ENCODE results near the gene HDGFL2. TPM values are rescaled to one million over a fixed set of nuclear protein-coding genes. Genes with fewer than 3 reads are reported as not detected.

Gene HDGFL2
- total RNA-seq: 10 to 100 TPM; 24.6 to 28.1 TPM
- long read RNA-seq, donor 1, transcript HDGFL2-208 (16 exons, 2,281 nt): major isoform, 5 of 24 reads
- long read RNA-seq, donor 1, partial matches to known transcripts: 7 of 24 reads
- long read RNA-seq, donor 1, other reads (novel, unspliced or antisense): 9 of 24 reads
- long read RNA-seq, donor 2, partial matches to known transcripts: 8 of 13 reads
- long read RNA-seq, donor 2, other reads (novel, unspliced or antisense): 2 of 13 reads

GRCh38 chr19:4472174-4472974, at the start of gene HDGFL2:
TSS of gene HDGFL2 (plus strand) at chr19:4472297. CDS start at chr19:4472351, 54 bp downstream.
- DNase-seq (ENCODE audit: low spot score): no peak

GRCh38 chr19:4423416-4424126, 48.5 kb upstream of the HDGFL2 start:
- intact Hi-C loops (cut with DNase I): loop anchor here in 1 of 2 donors (5.0 kb wide), 1 partner anchor 1971 kb away; no protein-coding TSS in a partner anchor
- DNase-seq (ENCODE audit: low spot score): no peak

More at GRCh38 chr19:4472174-4472974, at the start of gene HDGFL2:
- intact Hi-C loops (cut with DNase I): no loop called here

- intact Hi-C loops (cut with DNase I): no loop called here
- no peak for DNase-seq (ENCODE audit: low spot score)
Measured at GRCh38 chr19:4425537-4425936, 46.6 kb upstream of the HDGFL2 start.

GRCh38 chr19:4428326-4428975, 43.6 kb upstream of the HDGFL2 start:
- no peak for DNase-seq (ENCODE audit: low spot score)
- intact Hi-C loops (cut with DNase I): no loop called here

GRCh38 chr19:4429256-4429655, 42.8 kb upstream of the HDGFL2 start:
- DNase-seq (ENCODE audit: low spot score): no peak
- intact Hi-C loops (cut with DNase I): no loop called here

GRCh38 chr19:4429771-4430171, 42.3 kb upstream of the HDGFL2 start:
- intact Hi-C loops (cut with DNase I): no loop called here
- no peak for DNase-seq (ENCODE audit: low spot score)

GRCh38 chr19:4430760-4431159, 41.3 kb upstream of the HDGFL2 start:
- intact Hi-C loops (cut with DNase I): no loop called here
- no peak for DNase-seq (ENCODE audit: low spot score)

GRCh38 chr19:4431296-4431695, 40.8 kb upstream of the HDGFL2 start:
- intact Hi-C loops (cut with DNase I): no loop called here
- no peak for DNase-seq (ENCODE audit: low spot score)

- intact Hi-C loops (cut with DNase I): no loop called here
- no peak for DNase-seq (ENCODE audit: low spot score)
Measured at GRCh38 chr19:4431808-4432674, 40.1 kb upstream of the HDGFL2 start.

GRCh38 chr19:4432918-4433506, 39.1 kb upstream of the HDGFL2 start:
- intact Hi-C loops (cut with DNase I): no loop called here
- no peak for DNase-seq (ENCODE audit: low spot score)

GRCh38 chr19:4434391-4434790, 37.7 kb upstream of the HDGFL2 start:
- no peak for DNase-seq (ENCODE audit: low spot score)
- intact Hi-C loops (cut with DNase I): no loop called here

- DNase-seq (ENCODE audit: low spot score): no peak
- intact Hi-C loops (cut with DNase I): no loop called here
Measured at GRCh38 chr19:4436231-4436630, 35.9 kb upstream of the HDGFL2 start.

- intact Hi-C loops (cut with DNase I): no loop called here
- no peak for DNase-seq (ENCODE audit: low spot score)
Measured at GRCh38 chr19:4437103-4437502, 35.0 kb upstream of the HDGFL2 start.

- intact Hi-C loops (cut with DNase I): no loop called here
- no peak for DNase-seq (ENCODE audit: low spot score)
Measured at GRCh38 chr19:4439243-4439642, 32.9 kb upstream of the HDGFL2 start.

GRCh38 chr19:4441994-4442818, 29.9 kb upstream of the HDGFL2 start:
- no peak for DNase-seq (ENCODE audit: low spot score)
- intact Hi-C loops (cut with DNase I): no loop called here

GRCh38 chr19:4442819-4443146, 29.3 kb upstream of the HDGFL2 start:
- intact Hi-C loops (cut with DNase I): no loop called here
- DNase-seq (ENCODE audit: low spot score): no peak

- no peak for DNase-seq (ENCODE audit: low spot score)
- intact Hi-C loops (cut with DNase I): no loop called here
Measured at GRCh38 chr19:4443188-4443587, 28.9 kb upstream of the HDGFL2 start.
